ENCODE results near the gene GRID1. TPM values are rescaled to one million over a fixed set of nuclear protein-coding genes. Genes with fewer than 3 reads are reported as not detected.

The GRID1 gene
- total and polyA plus RNA-seq, 11 donors = 0.69 to 3.4 (median 1.6) TPM

- ATAC-seq (peak in 1 of 4 donors; percentile 11), DNase-seq (no peak)
- no peak overlapping the region for H3K4me3 ChIP-seq
- TF ChIP-seq POLR2A (IDR thresholded peaks at IDR 0.05) (no peak), CTCF (IDR thresholded peaks at IDR 0.05) (no peak)
- intact Hi-C loops (cut with DNase I) = loop anchor here (2.0 to 10.0 kb wide), 21 partner anchors 114 to 1839 kb away; no protein-coding TSS in a partner anchor
- peaks cover 0 to 68% (median 19%) of the 10 kb centered on the region in 9 donors for H3K27me3 ChIP-seq
- H3K4me1 ChIP-seq = peaks cover 0 to 8% (median 4%) of the 10 kb centered on the region in 12 donors
- WGBS, 4 donors = 64 to 79% (median 75%) methylated on average over 7 of the region's 7 CpGs
- H3K9me3 ChIP-seq = no peaks in the 10 kb centered on the region
- H3K27ac ChIP-seq = no peak overlapping the region
- no peaks in the 10 kb centered on the region for H3K36me3 ChIP-seq
Measured at GRCh38 chr10:86376403-86376802, 9.8 kb upstream of the GRID1 start.

GRCh38 chr10:86375204-86375603 lies 8.6 kb upstream of the GRID1 start:
- intact Hi-C loops (cut with DNase I) = loop anchor here (5.0 to 10.0 kb wide), 19 partner anchors 113 to 1838 kb away; no protein-coding TSS in a partner anchor
- ATAC-seq (no peak), DNase-seq (no peak)
- H3K9me3 ChIP-seq = no peaks in the 10 kb centered on the region
- H3K4me3 ChIP-seq = no peak overlapping the region
- H3K27ac ChIP-seq = no peak overlapping the region
- H3K4me1 ChIP-seq = peaks cover 0 to 8% (median 4%) of the 10 kb centered on the region in 12 donors
- H3K36me3 ChIP-seq = no peaks in the 10 kb centered on the region
- WGBS, 4 donors = 74 to 81% (median 78%) methylated on average over 8 of the region's 8 CpGs
- TF ChIP-seq CTCF (IDR thresholded peaks at IDR 0.05) (no peak), POLR2A (IDR thresholded peaks at IDR 0.05) (no peak)
- peaks cover 0 to 68% (median 14%) of the 10 kb centered on the region in 9 donors for H3K27me3 ChIP-seq

- no peaks in the 10 kb centered on the region for H3K9me3 ChIP-seq
- H3K4me1 ChIP-seq = peaks cover 0 to 8% (median 4%) of the 10 kb centered on the region in 12 donors
- ATAC-seq (no peak), DNase-seq (peak in 1 of 5 donors; percentile 46)
- TF ChIP-seq POLR2A (IDR thresholded peaks at IDR 0.05) = no peak
- no peak for TF ChIP-seq CTCF (IDR thresholded peaks at IDR 0.05)
- H3K4me3 ChIP-seq = no peak overlapping the region
- H3K27me3 ChIP-seq = peaks cover 0 to 65% (median 14%) of the 10 kb centered on the region in 9 donors
- no peak overlapping the region for H3K27ac ChIP-seq
- WGBS, 4 donors = 45 to 82% (median 52%) methylated on average over 6 to 8 of the region's 8 CpGs
- H3K36me3 ChIP-seq = no peaks in the 10 kb centered on the region
- intact Hi-C loops (cut with DNase I) = loop anchor here (5.0 to 10.0 kb wide), 20 partner anchors 52 to 1837 kb away; no protein-coding TSS in a partner anchor
Measured at GRCh38 chr10:86374664-86375063, 8.1 kb upstream of the GRID1 start.

GRCh38 chr10:86373828-86374227 lies 7.2 kb upstream of the GRID1 start:
- peaks cover 0 to 8% (median 4%) of the 10 kb centered on the region in 12 donors for H3K4me1 ChIP-seq
- intact Hi-C loops (cut with DNase I) = loop anchor here in 8 of 10 donors (5.0 to 10.0 kb wide), 8 partner anchors 52 to 1829 kb away; no protein-coding TSS in a partner anchor
- TF ChIP-seq CTCF (IDR thresholded peaks at IDR 0.05) = no peak
- no peak for TF ChIP-seq POLR2A (IDR thresholded peaks at IDR 0.05)
- H3K36me3 ChIP-seq = no peaks in the 10 kb centered on the region
- peaks cover 3 to 67% (median 13%) of the 10 kb centered on the region in 9 donors for H3K27me3 ChIP-seq
- no peaks in the 10 kb centered on the region for H3K9me3 ChIP-seq
- DNase-seq (peak in 2 of 5 donors; percentile 7 to 36), ATAC-seq (no peak)
- no peak overlapping the region for H3K4me3 ChIP-seq
- no peak overlapping the region for H3K27ac ChIP-seq
- WGBS, 4 donors = 70 to 80% (median 73%) methylated on average over 7 of the region's 7 CpGs
